ENCODE measurements around the gene CLCN3. TPM values are rescaled to one million over a fixed set of nuclear protein-coding genes. Genes with fewer than 3 reads are reported as not detected.

The CLCN3 gene
- total and polyA plus RNA-seq, 10 of the 15 experiments (the other 5 are each of a cell fraction or from before 2014, with no cell fraction given), result 4.0 to 22.8 (median 11.8) TPM

DNA sequence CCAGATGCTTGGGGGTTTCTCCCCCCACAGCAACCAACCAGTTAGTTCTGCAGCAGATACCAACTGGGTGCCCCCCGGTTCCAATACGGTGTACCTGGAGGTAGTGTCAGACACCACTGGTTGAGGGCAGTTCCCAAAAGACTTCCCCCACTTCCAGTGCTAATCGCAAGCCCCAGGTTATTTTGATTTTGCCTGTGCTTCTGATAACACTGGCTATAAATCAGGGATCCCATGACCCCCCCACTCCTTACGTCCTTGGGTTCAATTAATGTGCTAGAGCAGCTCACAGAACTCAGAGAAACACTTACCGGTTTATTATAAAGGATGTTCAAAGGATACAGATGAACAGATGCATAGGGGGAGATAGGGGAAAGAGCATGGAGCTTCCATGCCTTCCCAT is 5.5 kb downstream of the CLCN3 start:
- FAIRE-seq (no peak), DNase-seq (ENCODE audit: low read depth, low spot score) (no peak), ATAC-seq (no peak)
- CTCF ChIA-PET, result interaction anchor here (1.7 to 2.0 kb wide), 2 partner anchors 13 to 30 kb away, joined by 4 to 11 read pairs; partner anchors contain the start of gene NEK1
- peaks cover 74% of the 10 kb centered on the region for H3K79me2 ChIP-seq (ENCODE audit: control insufficient read depth, insufficient read depth, low read length)
- RAD21 ChIA-PET (ENCODE audit: unreplicated experiment), result interaction anchor here (1.9 kb wide), 1 partner anchor 35 kb away, joined by 7 read pairs; no protein-coding TSS in a partner anchor
- H4K20me1 ChIP-seq (ENCODE audit: control insufficient read depth, insufficient read depth), result no peaks in the 10 kb centered on the region
- H3K4me2 ChIP-seq (ENCODE audit: control insufficient read depth, insufficient read depth), result no peak overlapping the region
- H3K4me1 ChIP-seq (ENCODE audit: control insufficient read depth, insufficient read depth, low read length), result no peaks in the 10 kb centered on the region
- no peaks in the 10 kb centered on the region for H3K36me3 ChIP-seq (ENCODE audit: control insufficient read depth in 2 of 2, insufficient read depth in 2 of 2, low read length in 1 of 2)
- no peak overlapping the region for H2AFZ ChIP-seq (ENCODE audit: control insufficient read depth, low read depth, low read length)
- POLR2A ChIA-PET, result interaction anchor here (1.6 kb wide), 1 partner anchor 13 kb away, joined by 4 read pairs; the partner anchor contains the start of gene NEK1
- intact Hi-C loops (cut with micrococcal nuclease; ENCODE audit: unreplicated experiment) (no loop called here), in situ Hi-C loops (cut with MboI) (no loop called here)
- H3K27me3 ChIP-seq (replicated peaks in 1 of 2; ENCODE audit: control insufficient read depth in 2 of 2, insufficient read depth in 2 of 2, low read length in 1 of 2), result no peaks in the 10 kb centered on the region
- H3K9me3 ChIP-seq (replicated peaks; ENCODE audit: control insufficient read depth, insufficient read depth, low read length), result no peaks in the 10 kb centered on the region; the same call in 1 of the 3 replicates
- H3K9ac ChIP-seq (ENCODE audit: control insufficient read depth, insufficient read depth, low read length), result no peak overlapping the region
- BruUV-seq (replicated peaks), result no TSS peak
- H3K4me3 ChIP-seq, result no peak overlapping the region
- 99% methylated on average over 5 of the region's 5 CpGs for WGBS (ENCODE audit: insufficient coverage, insufficient replicate concordance, low lambda C conversion rate, missing lambda C conversion rate)
- H3K27ac ChIP-seq (ENCODE audit: control insufficient read depth, insufficient read depth), result no peak overlapping the region
- SMC1A ChIA-PET (ENCODE audit: uncharacterized antibody, unreplicated experiment), result interaction anchor here (1.1 to 3.7 kb wide), 3 partner anchors 13 to 34 kb away, joined by 3 to 28 read pairs (median 4); no protein-coding TSS in a partner anchor
- TF ChIP-seq EGR1 (IDR thresholded peaks at IDR 0.05; ENCODE audit: borderline replicate concordance in 1 of 2, low read depth in 2 of 2, low read length in 2 of 2), result no peak
- TF ChIP-seq, protein P1, sequence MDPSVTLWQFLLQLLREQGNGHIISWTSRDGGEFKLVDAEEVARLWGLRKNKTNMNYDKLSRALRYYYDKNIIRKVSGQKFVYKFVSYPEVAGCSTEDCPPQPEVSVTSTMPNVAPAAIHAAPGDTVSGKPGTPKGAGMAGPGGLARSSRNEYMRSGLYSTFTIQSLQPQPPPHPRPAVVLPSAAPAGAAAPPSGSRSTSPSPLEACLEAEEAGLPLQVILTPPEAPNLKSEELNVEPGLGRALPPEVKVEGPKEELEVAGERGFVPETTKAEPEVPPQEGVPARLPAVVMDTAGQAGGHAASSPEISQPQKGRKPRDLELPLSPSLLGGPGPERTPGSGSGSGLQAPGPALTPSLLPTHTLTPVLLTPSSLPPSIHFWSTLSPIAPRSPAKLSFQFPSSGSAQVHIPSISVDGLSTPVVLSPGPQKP (IDR thresholded peaks at IDR 0.05; ENCODE audit: low read depth, low read length), result no peak
- TF ChIP-seq ZNF384 (IDR thresholded peaks at IDR 0.05; ENCODE audit: borderline replicate concordance, low read depth, low read length), result no peak
- TF ChIP-seq, protein P2, sequence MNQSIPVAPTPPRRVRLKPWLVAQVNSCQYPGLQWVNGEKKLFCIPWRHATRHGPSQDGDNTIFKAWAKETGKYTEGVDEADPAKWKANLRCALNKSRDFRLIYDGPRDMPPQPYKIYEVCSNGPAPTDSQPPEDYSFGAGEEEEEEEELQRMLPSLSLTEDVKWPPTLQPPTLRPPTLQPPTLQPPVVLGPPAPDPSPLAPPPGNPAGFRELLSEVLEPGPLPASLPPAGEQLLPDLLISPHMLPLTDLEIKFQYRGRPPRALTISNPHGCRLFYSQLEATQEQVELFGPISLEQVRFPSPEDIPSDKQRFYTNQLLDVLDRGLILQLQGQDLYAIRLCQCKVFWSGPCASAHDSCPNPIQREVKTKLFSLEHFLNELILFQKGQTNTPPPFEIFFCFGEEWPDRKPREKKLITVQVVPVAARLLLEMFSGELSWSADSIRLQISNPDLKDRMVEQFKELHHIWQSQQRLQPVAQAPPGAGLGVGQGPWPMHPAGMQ (IDR thresholded peaks at IDR 0.05; ENCODE audit: borderline replicate concordance), result no peak
- no peak for TF ChIP-seq ATF7 (IDR thresholded peaks at IDR 0.05; ENCODE audit: low read depth)
- no peak for TF ChIP-seq SPI1 (IDR thresholded peaks at IDR 0.05; ENCODE audit: borderline replicate concordance, insufficient read depth, low read depth, low read length)
- no peak for TF ChIP-seq MEF2B (IDR thresholded peaks at IDR 0.05; ENCODE audit: partially characterized antibody, poor library complexity, severe bottlenecking)
- TF ChIP-seq, protein P3, sequence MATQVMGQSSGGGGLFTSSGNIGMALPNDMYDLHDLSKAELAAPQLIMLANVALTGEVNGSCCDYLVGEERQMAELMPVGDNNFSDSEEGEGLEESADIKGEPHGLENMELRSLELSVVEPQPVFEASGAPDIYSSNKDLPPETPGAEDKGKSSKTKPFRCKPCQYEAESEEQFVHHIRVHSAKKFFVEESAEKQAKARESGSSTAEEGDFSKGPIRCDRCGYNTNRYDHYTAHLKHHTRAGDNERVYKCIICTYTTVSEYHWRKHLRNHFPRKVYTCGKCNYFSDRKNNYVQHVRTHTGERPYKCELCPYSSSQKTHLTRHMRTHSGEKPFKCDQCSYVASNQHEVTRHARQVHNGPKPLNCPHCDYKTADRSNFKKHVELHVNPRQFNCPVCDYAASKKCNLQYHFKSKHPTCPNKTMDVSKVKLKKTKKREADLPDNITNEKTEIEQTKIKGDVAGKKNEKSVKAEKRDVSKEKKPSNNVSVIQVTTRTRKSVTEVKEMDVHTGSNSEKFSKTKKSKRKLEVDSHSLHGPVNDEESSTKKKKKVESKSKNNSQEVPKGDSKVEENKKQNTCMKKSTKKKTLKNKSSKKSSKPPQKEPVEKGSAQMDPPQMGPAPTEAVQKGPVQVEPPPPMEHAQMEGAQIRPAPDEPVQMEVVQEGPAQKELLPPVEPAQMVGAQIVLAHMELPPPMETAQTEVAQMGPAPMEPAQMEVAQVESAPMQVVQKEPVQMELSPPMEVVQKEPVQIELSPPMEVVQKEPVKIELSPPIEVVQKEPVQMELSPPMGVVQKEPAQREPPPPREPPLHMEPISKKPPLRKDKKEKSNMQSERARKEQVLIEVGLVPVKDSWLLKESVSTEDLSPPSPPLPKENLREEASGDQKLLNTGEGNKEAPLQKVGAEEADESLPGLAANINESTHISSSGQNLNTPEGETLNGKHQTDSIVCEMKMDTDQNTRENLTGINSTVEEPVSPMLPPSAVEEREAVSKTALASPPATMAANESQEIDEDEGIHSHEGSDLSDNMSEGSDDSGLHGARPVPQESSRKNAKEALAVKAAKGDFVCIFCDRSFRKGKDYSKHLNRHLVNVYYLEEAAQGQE (IDR thresholded peaks at IDR 0.05; ENCODE audit: low read depth, low read length), result no peak
- no peak for TF ChIP-seq SREBF2 (IDR thresholded peaks at IDR 0.05; ENCODE audit: low read length)
- no peak for TF ChIP-seq TCF3 (IDR thresholded peaks at IDR 0.05; ENCODE audit: borderline replicate concordance, insufficient read depth, low read depth, low read length)
- TF ChIP-seq, protein P4, sequence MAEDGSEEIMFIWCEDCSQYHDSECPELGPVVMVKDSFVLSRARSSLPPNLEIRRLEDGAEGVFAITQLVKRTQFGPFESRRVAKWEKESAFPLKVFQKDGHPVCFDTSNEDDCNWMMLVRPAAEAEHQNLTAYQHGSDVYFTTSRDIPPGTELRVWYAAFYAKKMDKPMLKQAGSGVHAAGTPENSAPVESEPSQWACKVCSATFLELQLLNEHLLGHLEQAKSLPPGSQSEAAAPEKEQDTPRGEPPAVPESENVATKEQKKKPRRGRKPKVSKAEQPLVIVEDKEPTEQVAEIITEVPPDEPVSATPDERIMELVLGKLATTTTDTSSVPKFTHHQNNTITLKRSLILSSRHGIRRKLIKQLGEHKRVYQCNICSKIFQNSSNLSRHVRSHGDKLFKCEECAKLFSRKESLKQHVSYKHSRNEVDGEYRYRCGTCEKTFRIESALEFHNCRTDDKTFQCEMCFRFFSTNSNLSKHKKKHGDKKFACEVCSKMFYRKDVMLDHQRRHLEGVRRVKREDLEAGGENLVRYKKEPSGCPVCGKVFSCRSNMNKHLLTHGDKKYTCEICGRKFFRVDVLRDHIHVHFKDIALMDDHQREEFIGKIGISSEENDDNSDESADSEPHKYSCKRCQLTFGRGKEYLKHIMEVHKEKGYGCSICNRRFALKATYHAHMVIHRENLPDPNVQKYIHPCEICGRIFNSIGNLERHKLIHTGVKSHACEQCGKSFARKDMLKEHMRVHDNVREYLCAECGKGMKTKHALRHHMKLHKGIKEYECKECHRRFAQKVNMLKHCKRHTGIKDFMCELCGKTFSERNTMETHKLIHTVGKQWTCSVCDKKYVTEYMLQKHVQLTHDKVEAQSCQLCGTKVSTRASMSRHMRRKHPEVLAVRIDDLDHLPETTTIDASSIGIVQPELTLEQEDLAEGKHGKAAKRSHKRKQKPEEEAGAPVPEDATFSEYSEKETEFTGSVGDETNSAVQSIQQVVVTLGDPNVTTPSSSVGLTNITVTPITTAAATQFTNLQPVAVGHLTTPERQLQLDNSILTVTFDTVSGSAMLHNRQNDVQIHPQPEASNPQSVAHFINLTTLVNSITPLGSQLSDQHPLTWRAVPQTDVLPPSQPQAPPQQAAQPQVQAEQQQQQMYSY (CRISPR knock-in tag; IDR thresholded peaks at IDR 0.05), result no peak
- no peak for TF ChIP-seq MTA3 (IDR thresholded peaks at IDR 0.05; ENCODE audit: borderline replicate concordance, low read length)
